Measurements from ENCODE around the gene RFPL3.

RFPL3 gene

DNA sequence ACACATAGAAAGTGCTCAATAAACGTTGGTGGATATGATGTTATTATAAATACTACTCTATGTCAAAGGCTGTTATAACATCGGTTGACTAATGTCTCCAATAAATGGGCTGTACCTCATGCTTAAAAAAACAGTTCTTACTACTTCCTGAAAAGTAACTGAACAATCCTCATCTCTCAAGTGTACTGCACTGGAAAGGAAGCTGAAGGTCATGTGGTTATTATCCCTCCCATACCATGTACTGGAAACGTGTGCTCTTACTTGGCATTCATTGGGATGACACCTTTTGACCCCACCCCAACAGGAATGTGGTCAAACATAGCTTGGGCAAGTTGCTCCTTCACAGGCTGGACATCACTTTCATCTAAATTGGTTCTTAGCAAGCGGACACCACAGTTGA is 43.8 kb downstream of the RFPL3 start:
- no peak for ATAC-seq
- TF ChIP-seq RARB (CRISPR knock-in tag; IDR thresholded peaks at IDR 0.05) (no peak), ZC3H10 (CRISPR knock-in tag; IDR thresholded peaks at IDR 0.05) (no peak), CSDC2 (CRISPR knock-in tag; IDR thresholded peaks at IDR 0.05) (no peak), ZFP30 (CRISPR knock-in tag; IDR thresholded peaks at IDR 0.05) (no peak), ISL1 (CRISPR knock-in tag; IDR thresholded peaks at IDR 0.05) (no peak), BACH2 (CRISPR knock-in tag; IDR thresholded peaks at IDR 0.05; ENCODE audit: borderline replicate concordance) (no peak), SNAI2 (CRISPR knock-in tag; IDR thresholded peaks at IDR 0.05) (no peak), ESRRG (CRISPR knock-in tag; IDR thresholded peaks at IDR 0.05) (no peak), ZNF8 (CRISPR knock-in tag; IDR thresholded peaks at IDR 0.05) (no peak), ARNTL (CRISPR knock-in tag; IDR thresholded peaks at IDR 0.05; ENCODE audit: borderline replicate concordance, low read depth) (no peak), TCF4 (CRISPR knock-in tag; IDR thresholded peaks at IDR 0.05; ENCODE audit: borderline replicate concordance) (no peak), GLIS3 (CRISPR knock-in tag; IDR thresholded peaks at IDR 0.05) (no peak), ZFP3 (CRISPR knock-in tag; IDR thresholded peaks at IDR 0.05) (no peak), TOX (CRISPR knock-in tag; IDR thresholded peaks at IDR 0.05; ENCODE audit: borderline replicate concordance) (no peak)
- TF ChIP-seq, protein P1, sequence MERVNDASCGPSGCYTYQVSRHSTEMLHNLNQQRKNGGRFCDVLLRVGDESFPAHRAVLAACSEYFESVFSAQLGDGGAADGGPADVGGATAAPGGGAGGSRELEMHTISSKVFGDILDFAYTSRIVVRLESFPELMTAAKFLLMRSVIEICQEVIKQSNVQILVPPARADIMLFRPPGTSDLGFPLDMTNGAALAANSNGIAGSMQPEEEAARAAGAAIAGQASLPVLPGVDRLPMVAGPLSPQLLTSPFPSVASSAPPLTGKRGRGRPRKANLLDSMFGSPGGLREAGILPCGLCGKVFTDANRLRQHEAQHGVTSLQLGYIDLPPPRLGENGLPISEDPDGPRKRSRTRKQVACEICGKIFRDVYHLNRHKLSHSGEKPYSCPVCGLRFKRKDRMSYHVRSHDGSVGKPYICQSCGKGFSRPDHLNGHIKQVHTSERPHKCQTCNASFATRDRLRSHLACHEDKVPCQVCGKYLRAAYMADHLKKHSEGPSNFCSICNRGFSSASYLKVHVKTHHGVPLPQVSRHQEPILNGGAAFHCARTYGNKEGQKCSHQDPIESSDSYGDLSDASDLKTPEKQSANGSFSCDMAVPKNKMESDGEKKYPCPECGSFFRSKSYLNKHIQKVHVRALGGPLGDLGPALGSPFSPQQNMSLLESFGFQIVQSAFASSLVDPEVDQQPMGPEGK (CRISPR knock-in tag; IDR thresholded peaks at IDR 0.05; ENCODE audit: borderline replicate concordance): no peak
- TF ChIP-seq, protein P2, sequence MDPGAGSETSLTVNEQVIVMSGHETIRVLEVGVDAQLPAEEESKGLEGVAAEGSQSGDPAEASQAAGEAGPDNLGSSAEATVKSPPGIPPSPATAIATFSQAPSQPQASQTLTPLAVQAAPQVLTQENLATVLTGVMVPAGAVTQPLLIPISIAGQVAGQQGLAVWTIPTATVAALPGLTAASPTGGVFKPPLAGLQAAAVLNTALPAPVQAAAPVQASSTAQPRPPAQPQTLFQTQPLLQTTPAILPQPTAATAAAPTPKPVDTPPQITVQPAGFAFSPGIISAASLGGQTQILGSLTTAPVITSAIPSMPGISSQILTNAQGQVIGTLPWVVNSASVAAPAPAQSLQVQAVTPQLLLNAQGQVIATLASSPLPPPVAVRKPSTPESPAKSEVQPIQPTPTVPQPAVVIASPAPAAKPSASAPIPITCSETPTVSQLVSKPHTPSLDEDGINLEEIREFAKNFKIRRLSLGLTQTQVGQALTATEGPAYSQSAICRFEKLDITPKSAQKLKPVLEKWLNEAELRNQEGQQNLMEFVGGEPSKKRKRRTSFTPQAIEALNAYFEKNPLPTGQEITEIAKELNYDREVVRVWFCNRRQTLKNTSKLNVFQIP (CRISPR knock-in tag; IDR thresholded peaks at IDR 0.05; ENCODE audit: borderline replicate concordance, low read depth): no peak
- TF ChIP-seq, protein P3, sequence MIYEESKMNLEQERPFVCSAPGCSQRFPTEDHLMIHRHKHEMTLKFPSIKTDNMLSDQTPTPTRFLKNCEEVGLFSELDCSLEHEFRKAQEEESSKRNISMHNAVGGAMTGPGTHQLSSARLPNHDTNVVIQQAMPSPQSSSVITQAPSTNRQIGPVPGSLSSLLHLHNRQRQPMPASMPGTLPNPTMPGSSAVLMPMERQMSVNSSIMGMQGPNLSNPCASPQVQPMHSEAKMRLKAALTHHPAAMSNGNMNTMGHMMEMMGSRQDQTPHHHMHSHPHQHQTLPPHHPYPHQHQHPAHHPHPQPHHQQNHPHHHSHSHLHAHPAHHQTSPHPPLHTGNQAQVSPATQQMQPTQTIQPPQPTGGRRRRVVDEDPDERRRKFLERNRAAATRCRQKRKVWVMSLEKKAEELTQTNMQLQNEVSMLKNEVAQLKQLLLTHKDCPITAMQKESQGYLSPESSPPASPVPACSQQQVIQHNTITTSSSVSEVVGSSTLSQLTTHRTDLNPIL (CRISPR knock-in tag; IDR thresholded peaks at IDR 0.05; ENCODE audit: low read depth): no peak
- TF ChIP-seq, protein P4, sequence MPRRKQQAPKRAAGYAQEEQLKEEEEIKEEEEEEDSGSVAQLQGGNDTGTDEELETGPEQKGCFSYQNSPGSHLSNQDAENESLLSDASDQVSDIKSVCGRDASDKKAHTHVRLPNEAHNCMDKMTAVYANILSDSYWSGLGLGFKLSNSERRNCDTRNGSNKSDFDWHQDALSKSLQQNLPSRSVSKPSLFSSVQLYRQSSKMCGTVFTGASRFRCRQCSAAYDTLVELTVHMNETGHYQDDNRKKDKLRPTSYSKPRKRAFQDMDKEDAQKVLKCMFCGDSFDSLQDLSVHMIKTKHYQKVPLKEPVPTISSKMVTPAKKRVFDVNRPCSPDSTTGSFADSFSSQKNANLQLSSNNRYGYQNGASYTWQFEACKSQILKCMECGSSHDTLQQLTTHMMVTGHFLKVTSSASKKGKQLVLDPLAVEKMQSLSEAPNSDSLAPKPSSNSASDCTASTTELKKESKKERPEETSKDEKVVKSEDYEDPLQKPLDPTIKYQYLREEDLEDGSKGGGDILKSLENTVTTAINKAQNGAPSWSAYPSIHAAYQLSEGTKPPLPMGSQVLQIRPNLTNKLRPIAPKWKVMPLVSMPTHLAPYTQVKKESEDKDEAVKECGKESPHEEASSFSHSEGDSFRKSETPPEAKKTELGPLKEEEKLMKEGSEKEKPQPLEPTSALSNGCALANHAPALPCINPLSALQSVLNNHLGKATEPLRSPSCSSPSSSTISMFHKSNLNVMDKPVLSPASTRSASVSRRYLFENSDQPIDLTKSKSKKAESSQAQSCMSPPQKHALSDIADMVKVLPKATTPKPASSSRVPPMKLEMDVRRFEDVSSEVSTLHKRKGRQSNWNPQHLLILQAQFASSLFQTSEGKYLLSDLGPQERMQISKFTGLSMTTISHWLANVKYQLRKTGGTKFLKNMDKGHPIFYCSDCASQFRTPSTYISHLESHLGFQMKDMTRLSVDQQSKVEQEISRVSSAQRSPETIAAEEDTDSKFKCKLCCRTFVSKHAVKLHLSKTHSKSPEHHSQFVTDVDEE (CRISPR knock-in tag; IDR thresholded peaks at IDR 0.05): no peak

DNA sequence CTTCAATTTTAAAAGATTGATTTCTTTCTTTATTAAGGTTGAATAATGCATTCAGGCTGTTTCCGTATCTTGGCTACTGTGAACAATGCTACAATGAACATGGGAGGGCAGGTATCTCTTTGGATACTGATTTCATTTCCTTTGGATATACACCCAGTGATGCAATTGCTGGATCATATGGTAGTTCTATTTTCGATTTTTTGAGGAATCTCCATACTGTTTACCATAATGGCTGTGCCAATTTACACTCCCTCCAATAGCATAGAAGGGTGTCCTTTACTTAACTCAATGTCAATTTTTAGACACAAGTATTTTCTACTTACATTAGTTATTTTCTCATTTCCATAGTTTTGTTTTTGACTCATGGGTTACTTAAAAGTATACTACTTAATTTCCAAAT is 46.4 kb downstream of the RFPL3 start:
- no peak for TF ChIP-seq BACH2 (CRISPR knock-in tag; IDR thresholded peaks at IDR 0.05; ENCODE audit: borderline replicate concordance)
- TF ChIP-seq ZFP30 (CRISPR knock-in tag; IDR thresholded peaks at IDR 0.05): no peak
- TF ChIP-seq ZFP3 (CRISPR knock-in tag; IDR thresholded peaks at IDR 0.05): no peak
- no peak for TF ChIP-seq SNAI2 (CRISPR knock-in tag; IDR thresholded peaks at IDR 0.05)
- no peak for TF ChIP-seq CSDC2 (CRISPR knock-in tag; IDR thresholded peaks at IDR 0.05)
- TF ChIP-seq, protein P4 (CRISPR knock-in tag; IDR thresholded peaks at IDR 0.05): no peak
- TF ChIP-seq, protein P1 (CRISPR knock-in tag; IDR thresholded peaks at IDR 0.05; ENCODE audit: borderline replicate concordance): no peak
- no peak for TF ChIP-seq ZC3H10 (CRISPR knock-in tag; IDR thresholded peaks at IDR 0.05)
- TF ChIP-seq, protein P5, sequence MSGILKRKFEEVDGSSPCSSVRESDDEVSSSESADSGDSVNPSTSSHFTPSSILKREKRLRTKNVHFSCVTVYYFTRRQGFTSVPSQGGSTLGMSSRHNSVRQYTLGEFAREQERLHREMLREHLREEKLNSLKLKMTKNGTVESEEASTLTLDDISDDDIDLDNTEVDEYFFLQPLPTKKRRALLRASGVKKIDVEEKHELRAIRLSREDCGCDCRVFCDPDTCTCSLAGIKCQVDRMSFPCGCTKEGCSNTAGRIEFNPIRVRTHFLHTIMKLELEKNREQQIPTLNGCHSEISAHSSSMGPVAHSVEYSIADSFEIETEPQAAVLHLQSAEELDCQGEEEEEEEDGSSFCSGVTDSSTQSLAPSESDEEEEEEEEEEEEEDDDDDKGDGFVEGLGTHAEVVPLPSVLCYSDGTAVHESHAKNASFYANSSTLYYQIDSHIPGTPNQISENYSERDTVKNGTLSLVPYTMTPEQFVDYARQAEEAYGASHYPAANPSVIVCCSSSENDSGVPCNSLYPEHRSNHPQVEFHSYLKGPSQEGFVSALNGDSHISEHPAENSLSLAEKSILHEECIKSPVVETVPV (CRISPR knock-in tag; IDR thresholded peaks at IDR 0.05): no peak
- no peak for TF ChIP-seq TOX (CRISPR knock-in tag; IDR thresholded peaks at IDR 0.05; ENCODE audit: borderline replicate concordance)
- TF ChIP-seq, protein P2 (CRISPR knock-in tag; IDR thresholded peaks at IDR 0.05; ENCODE audit: borderline replicate concordance, low read depth): no peak
- no peak for TF ChIP-seq OSR1 (CRISPR knock-in tag; IDR thresholded peaks at IDR 0.05)
- TF ChIP-seq RARB (CRISPR knock-in tag; IDR thresholded peaks at IDR 0.05): no peak
- no peak for TF ChIP-seq PPARA (CRISPR knock-in tag; IDR thresholded peaks at IDR 0.05; ENCODE audit: borderline replicate concordance)
- TF ChIP-seq GLIS3 (CRISPR knock-in tag; IDR thresholded peaks at IDR 0.05): no peak
- TF ChIP-seq TCF4 (CRISPR knock-in tag; IDR thresholded peaks at IDR 0.05; ENCODE audit: borderline replicate concordance): no peak
- ATAC-seq: no peak

Data from SK-N-SH treated with all-trans-retinoic acid at 6 μM for 48 hours (cell line).